Epidermal melanocyte (primary cell): ENCODE data around the gene QSER1.
A peak's percentile ranks its signal among the peaks of the same experiment; 100 is the strongest.
"Not testable (repeated sequence)": the region's sequence is repeated elsewhere in the genome, so short reads cannot be mapped to it uniquely, and the experiment has no call there.

Source experiments
- DNase-seq: peaks from one replicate; pipeline ENCODE4 v3.0.0; 2011; ENCODE audit warnings: low spot score; ENCODE audit not compliant: insufficient read length

QSER1 gene

GRCh38 chr11:32892355-32893092 is at the start of gene QSER1:
TSS of gene QSER1 (plus strand) at chr11:32892811. CDS start at chr11:32893126, 315 bp downstream.
- peak; percentile 62 for DNase-seq

DNA sequence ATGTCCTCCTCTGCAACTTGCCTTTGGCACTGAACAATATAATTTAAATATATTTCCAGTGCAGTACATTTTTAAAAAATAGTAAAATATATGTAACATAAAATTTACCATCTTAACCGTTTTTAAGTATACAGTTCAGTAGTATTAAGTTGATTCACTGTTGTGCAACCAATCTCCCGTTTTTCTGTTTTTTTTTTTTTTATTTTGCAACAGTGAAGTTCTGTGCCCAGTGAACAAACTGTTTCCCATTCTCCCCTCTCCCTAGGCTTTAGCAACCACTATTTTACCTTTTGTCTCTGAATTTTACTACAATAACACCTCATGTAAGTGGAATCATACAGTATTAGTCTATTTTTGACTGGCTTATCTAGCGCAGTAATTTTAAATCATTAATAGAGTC is 49.1 kb upstream of the QSER1 start:
- DNase-seq = no peak

DNA sequence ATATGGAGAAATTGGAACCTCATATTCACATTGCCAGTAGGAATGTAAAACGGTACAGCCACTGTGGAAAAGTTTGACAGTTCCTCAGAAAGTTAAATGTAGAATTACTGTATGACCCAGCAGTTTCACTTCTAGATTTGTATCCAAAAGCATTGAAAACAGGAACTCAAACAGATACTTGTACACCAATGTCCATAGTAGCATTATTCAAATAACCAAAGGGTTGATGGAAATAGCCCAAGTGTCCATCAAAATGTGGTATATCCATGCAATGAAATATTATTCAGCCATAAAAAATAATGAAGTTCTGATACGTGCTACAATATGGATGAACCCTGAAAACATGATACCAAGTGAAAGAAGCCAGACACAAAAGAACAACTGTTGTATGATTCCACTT is 45.1 kb upstream of the QSER1 start:
- no peak for DNase-seq

GRCh38 chr11:32849761-32850160 is 42.9 kb upstream of the QSER1 start:
- no peak for DNase-seq

DNA sequence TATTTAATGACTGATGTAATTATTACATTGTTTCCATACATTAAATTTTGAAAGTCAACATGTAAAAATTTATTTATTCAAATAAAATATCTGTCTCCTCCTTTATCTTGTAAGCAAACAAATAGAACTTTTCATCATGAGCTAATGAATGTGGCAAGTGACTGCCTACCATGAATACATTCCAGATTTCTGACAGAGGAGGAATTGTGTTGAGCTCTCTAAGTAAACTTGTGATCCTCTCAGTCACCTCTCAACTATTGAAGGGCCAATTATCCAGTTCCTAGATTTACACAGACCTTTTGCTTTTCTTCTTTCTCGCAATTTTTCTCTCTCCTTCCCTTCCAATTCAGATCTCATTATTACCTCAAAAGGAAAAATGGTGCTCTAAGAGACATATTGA is 41.4 kb upstream of the QSER1 start:
- peak; percentile 46 for DNase-seq

DNA sequence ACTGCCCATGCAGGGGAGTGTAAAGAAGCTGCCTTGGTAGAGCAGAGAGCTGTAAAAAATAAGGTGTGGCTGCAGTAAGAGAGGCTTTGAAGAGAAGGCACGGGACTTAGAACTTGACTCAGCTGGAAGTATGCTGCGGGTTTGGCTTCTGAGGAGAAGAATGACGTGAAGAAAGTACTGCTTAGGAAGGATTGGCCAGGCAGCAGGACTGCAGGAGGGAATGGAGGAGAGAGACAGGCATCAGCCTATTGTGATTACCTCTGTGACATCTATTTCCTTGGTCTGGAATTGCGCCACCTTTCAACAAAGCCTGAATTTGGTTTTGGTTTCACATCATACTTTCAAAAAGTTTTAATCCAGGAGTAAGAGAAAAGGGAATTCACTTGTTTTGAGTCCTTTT is 40.4 kb upstream of the QSER1 start:
- DNase-seq = no peak

DNA sequence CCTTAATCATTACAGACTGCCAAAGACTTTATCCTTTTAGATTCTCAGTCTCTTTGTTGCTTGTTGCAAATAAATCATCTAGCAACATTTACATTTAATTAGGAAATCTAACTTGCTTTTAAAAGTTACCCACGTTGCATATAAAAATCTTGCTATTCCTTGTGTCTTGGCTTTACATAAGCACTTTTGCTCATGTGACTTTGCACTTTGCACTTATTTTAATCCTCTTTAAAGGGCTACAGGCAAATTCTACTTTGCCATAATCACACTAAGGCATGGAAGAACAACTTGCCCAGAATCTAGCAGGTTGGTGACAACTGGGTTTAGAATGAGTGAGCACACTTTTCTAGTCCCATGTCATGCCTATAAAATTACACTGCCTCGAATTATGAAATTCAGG is 37.0 kb upstream of the QSER1 start:
- DNase-seq = no peak

GRCh38 chr11:32858731-32859130 is 33.9 kb upstream of the QSER1 start:
- no peak for DNase-seq

GRCh38 chr11:32861850-32862577 is 30.6 kb upstream of the QSER1 start:
- no peak for DNase-seq

DNA sequence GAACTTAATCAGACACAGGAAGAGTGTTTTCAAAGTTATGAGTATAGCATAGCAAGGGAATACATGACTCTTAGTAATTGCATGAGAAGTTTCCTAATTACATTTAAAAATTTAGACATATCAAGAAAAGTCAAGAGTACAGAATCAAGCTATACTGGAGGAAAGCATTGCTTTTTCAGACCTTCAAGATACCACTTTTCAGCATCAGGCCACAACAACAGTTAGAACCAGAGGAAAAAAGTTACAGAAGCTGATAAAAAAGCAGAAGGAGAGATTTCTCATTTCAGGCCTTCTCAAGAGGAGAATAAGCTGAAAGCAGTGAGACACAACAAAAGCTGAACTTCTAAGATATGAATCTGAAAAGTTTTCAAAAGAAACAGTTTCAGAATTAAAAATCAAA is 28.1 kb upstream of the QSER1 start:
- DNase-seq = no peak

GRCh38 chr11:32868752-32869151 is 23.9 kb upstream of the QSER1 start:
- DNase-seq = not testable (repeated sequence)

- no peak for DNase-seq
Observed at GRCh38 chr11:32870676-32871075, 21.9 kb upstream of the QSER1 start.

- DNase-seq = no peak
Observed at GRCh38 chr11:32874132-32874531, 18.5 kb upstream of the QSER1 start.

GRCh38 chr11:32881286-32881685 is 11.3 kb upstream of the QSER1 start:
- no peak for DNase-seq

DNA sequence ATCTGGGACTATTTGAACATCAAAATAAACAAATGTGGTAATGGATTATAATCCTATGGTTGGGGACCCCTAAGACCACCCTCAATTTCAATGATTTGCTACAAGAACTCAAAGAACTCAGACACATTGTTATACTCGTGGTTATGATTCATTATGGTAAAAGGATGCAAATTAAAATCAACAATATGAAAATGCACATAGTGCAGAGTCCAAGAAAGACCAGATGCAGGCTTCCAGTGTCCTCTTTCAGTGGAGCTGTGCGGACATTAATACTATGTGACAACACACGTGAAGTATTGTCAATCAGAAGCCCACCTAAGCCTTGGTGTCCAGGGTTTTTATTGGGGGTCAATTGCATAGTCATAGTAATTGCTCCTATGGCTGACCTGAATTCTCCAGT is 9.2 kb upstream of the QSER1 start:
- no peak for DNase-seq

- no peak for DNase-seq
Observed at GRCh38 chr11:32884023-32884422, 8.6 kb upstream of the QSER1 start.

DNA sequence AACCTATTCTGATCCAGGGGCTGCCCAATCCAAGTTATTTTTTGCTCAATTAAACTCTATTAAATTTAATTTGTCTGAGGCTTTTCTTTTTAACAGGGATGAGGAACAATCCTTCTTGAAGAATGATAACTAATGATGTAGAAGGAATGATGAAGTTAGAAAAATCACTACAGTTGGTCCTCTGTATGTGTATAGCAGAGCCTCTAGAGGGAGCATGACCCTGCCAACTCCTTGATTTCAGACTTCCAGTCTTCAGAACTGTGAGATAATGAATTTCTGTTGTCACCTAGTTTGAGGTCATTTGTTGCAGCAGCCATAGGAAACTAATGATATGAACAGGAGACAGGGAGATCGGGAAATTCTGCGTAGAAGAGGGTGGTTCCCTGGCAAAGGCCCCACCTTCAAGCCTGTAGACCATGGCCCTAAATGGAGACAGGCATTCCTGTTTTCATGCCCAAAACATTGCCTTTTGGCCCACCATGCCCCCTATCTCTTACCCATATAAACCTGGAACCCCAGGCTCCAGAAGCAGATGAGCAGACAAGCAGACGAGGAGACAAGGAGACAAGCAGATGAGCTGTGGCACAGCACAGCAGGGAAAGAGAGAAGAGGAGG is 7.7 kb upstream of the QSER1 start:
- no peak for DNase-seq

GRCh38 chr11:32885556-32885955 is 7.1 kb upstream of the QSER1 start:
- no peak for DNase-seq

- DNase-seq = no peak
Observed at GRCh38 chr11:32886180-32886579, 6.4 kb upstream of the QSER1 start.

- not testable (repeated sequence) for DNase-seq
Observed at GRCh38 chr11:32887707-32888383, 4.8 kb upstream of the QSER1 start.

DNA sequence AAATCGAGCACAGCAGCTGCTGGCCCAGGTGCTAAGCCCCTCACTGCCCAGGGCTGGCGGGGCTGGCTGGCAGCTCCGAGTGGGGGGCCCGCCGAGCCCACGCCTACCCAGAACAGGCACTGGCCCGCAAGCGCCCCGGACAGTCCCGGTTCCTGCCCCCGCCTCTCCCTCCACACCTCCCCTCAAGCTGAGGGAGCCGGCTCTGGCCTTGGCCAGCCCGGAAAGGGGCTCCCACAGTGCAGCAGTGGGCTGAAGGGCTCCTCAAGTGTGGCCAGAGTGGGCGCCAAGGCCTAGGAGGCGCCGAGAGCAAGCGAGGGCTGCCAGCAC is 4.3 kb upstream of the QSER1 start:
- DNase-seq = not testable (repeated sequence)

DNA sequence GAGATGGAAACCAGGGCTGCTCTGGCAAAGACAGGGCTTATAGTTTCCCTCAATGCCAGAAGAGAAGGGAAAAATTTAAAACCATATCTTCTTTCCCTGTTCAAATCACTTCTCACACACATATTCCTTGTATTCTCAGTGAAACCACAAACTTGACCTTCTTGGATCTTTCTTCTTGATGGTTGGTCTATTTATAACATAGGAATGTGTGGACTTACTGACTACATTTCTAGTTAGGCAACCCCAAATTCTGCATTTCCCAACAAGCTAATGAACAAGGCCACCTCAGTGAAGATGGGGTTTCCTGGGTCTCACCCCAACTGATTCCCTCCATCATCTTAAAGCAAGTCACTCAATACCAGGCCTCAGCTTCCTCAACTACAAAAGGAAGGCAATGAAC is 3.8 kb upstream of the QSER1 start:
- DNase-seq = no peak
